H1 (cell line): Measurements from ENCODE around the gene EVA1B. TPM values are rescaled to one million over a fixed set of nuclear protein-coding genes. Genes with fewer than 3 reads are reported as not detected.

ENCODE experiments used
- CTCF ChIA-PET: fragments of 300-600 bp; sonication (Branson Sonifier 250); formaldehyde crosslinking; loops from one replicate; lab custom pipeline; 2021; ENCODE audit not compliant: partially characterized antibody; lab: Charles Lee
- POLR2A ChIA-PET: fragments of 300-600 bp; sonication (Branson Sonifier 250); formaldehyde crosslinking; loops from one replicate; lab custom pipeline; 2021; ENCODE audit warnings: inconsistent platforms; ENCODE audit not compliant: partially characterized antibody; lab: Charles Lee
- DNase-seq, 2 experiments: peaks; one replicate each; pipeline versions ENCODE4 v3.0.0 to v3.0.0-alpha.2; 2010 to 2022; ENCODE audit warnings: low spot score in 2 of 2, low read depth in 1 of 2, mixed read lengths in 1 of 2
- FAIRE-seq: peaks from 2 replicates; lab custom pipeline; 2011; peaks lifted over from hg19 to GRCh38; lab: Jason Lieb, UNC
- H2AFZ ChIP-seq: 2 replicates; pipeline ENCODE4 v1.8.1; 2012; ENCODE audit warnings: low read length, inconsistent platforms
- H2AK5ac ChIP-seq: 2 replicates; pipeline ENCODE4 v1.6.1; 2013; ENCODE audit warnings: low read depth, low read length
- H2BK120ac ChIP-seq: replicated peaks from 2 replicates; pipeline ENCODE3; 2013; ENCODE audit warnings: low read depth, low read length, inconsistent platforms
- H2BK12ac ChIP-seq: 2 replicates; pipeline ENCODE4 v1.6.1; 2013; ENCODE audit warnings: low read depth, low read length
- H2BK15ac ChIP-seq: 2 replicates; pipeline ENCODE4 v1.6.1; 2013; ENCODE audit warnings: low read length
- H2BK20ac ChIP-seq: 2 replicates; pipeline ENCODE4 v1.6.1; 2013; ENCODE audit warnings: low read length
- H2BK5ac ChIP-seq: 2 replicates; pipeline ENCODE4 v1.6.1; 2013; ENCODE audit warnings: low read depth, low read length
- H3K14ac ChIP-seq: 2 replicates; pipeline ENCODE4 v1.6.1; 2013; ENCODE audit warnings: inconsistent platforms; ENCODE audit not compliant: insufficient read length
- H3K18ac ChIP-seq: 2 replicates; pipeline ENCODE4 v1.6.1; 2013; ENCODE audit warnings: low read length; ENCODE audit errors: extremely low read depth
- H3K23ac ChIP-seq: 2 replicates; pipeline ENCODE4 v1.6.1; 2013; ENCODE audit warnings: inconsistent platforms; ENCODE audit not compliant: insufficient read length
- H3K23me2 ChIP-seq: 2 replicates; pipeline ENCODE4 v1.6.1; 2013; ENCODE audit warnings: low read depth, low read length
- H3K27ac ChIP-seq: 2 replicates; pipeline ENCODE4 v1.6.1; 2011; ENCODE audit warnings: low read depth, low read length, inconsistent platforms
- H3K27me3 ChIP-seq, 4 experiments: replicated peaks in 1 of 4; 1 replicate in 1 of 4; 2 replicates in 3 of 4; pipeline versions ENCODE4 v1.6.1 to v1.8.1; 2011 to 2013; ENCODE audit warnings: low read length in 3 of 4, mild to moderate bottlenecking in 3 of 4, inconsistent platforms in 2 of 4, mixed read lengths in 2 of 4, moderate library complexity in 1 of 4; ENCODE audit not compliant: control insufficient read depth in 3 of 4, insufficient read depth in 3 of 4; ENCODE audit errors: extremely low read depth in 1 of 4
- H3K36me3 ChIP-seq, 4 experiments: 2 replicates each; pipeline versions ENCODE4 v1.6.1 to v1.8.1; 2011 to 2013; ENCODE audit warnings: mild to moderate bottlenecking in 4 of 4, low read length in 3 of 4, moderate library complexity in 2 of 4, control low read depth in 1 of 4, inconsistent platforms in 1 of 4; ENCODE audit not compliant: insufficient read depth in 4 of 4, control insufficient read depth in 2 of 4
- H3K4ac ChIP-seq: replicated peaks from 2 replicates; pipeline ENCODE3; 2013; ENCODE audit warnings: low read length, low read depth, mixed read lengths, inconsistent platforms; ENCODE audit not compliant: insufficient read length
- H3K4me1 ChIP-seq, 4 experiments: replicated peaks in 1 of 4; 1 replicate in 1 of 4; 2 replicates in 3 of 4; pipeline versions ENCODE4 v1.6.1 to v1.8.1; 2011 to 2013; ENCODE audit warnings: low read length in 3 of 4, inconsistent platforms in 2 of 4, mixed read lengths in 1 of 4; ENCODE audit not compliant: insufficient read depth in 4 of 4, control insufficient read depth in 3 of 4
- H3K4me2 ChIP-seq, 2 experiments: 2 replicates each; pipeline versions ENCODE4 v1.6.1 to v1.8.1; 2011 to 2013; ENCODE audit warnings: low read depth in 2 of 2, low read length in 2 of 2, control low read depth in 1 of 2, inconsistent platforms in 1 of 2, mild to moderate bottlenecking in 1 of 2; ENCODE audit not compliant: insufficient read depth in 1 of 2
- H3K4me3 ChIP-seq, 4 experiments: fragments of 200-600, 300-600 bp in 1 of 4; sonication (generic), shearing (Covaris generic), sonication (Bioruptor Twin) in 1 of 4; 2 replicates each; pipeline versions ENCODE4 v1.5.1 to v1.8.1; 2011 to 2016; ENCODE audit warnings: low read length in 4 of 4, low read depth in 3 of 4, control low read depth in 2 of 4, inconsistent platforms in 2 of 4, mild to moderate bottlenecking in 2 of 4, mixed read lengths in 1 of 4, moderate library complexity in 1 of 4; ENCODE audit not compliant: insufficient read depth in 2 of 4; ENCODE audit errors: extremely low read depth in 1 of 4
- H3K56ac ChIP-seq: replicated peaks from 2 replicates; pipeline ENCODE3; 2013; ENCODE audit warnings: low read depth, mild to moderate bottlenecking, mixed read lengths, low read length, inconsistent platforms; ENCODE audit not compliant: insufficient read length
- H3K79me1 ChIP-seq: 2 replicates; pipeline ENCODE4 v1.6.1; 2013; ENCODE audit warnings: low read depth, low read length, control low read depth
- H3K79me2 ChIP-seq, 2 experiments: 2 replicates each; pipeline versions ENCODE4 v1.6.1 to v1.8.1; 2012 to 2013; ENCODE audit warnings: low read length in 2 of 2, mild to moderate bottlenecking in 2 of 2, inconsistent platforms in 1 of 2; ENCODE audit not compliant: insufficient read depth in 2 of 2, control insufficient read depth in 1 of 2
- H3K9ac ChIP-seq, 4 experiments: replicated peaks in 1 of 4; 1 replicate in 1 of 4; 2 replicates in 3 of 4; pipeline versions ENCODE4 v1.6.1 to v1.8.1; 2011 to 2013; ENCODE audit warnings: low read depth in 3 of 4, low read length in 3 of 4, control low read depth in 2 of 4, mild to moderate bottlenecking in 2 of 4, moderate library complexity in 2 of 4, inconsistent platforms in 1 of 4; ENCODE audit errors: extremely low read depth in 1 of 4
- H3K9me3 ChIP-seq, 2 experiments: 2 replicates each; pipeline versions ENCODE4 v1.6.1 to v1.8.1; 2012 to 2013; ENCODE audit warnings: mild to moderate bottlenecking in 2 of 2, moderate library complexity in 2 of 2, control low read depth in 1 of 2, inconsistent platforms in 1 of 2, low read depth in 1 of 2, low read length in 1 of 2, mixed read lengths in 1 of 2; ENCODE audit not compliant: insufficient read depth in 2 of 2
- H4K20me1 ChIP-seq, 2 experiments: replicated peaks in 1 of 2; 2 replicates each; pipeline versions ENCODE3 to v1.8.1; 2011 to 2013; ENCODE audit warnings: inconsistent platforms in 2 of 2, low read length in 2 of 2, mild to moderate bottlenecking in 1 of 2; ENCODE audit not compliant: insufficient read depth in 2 of 2, control insufficient read depth in 1 of 2
- H4K5ac ChIP-seq: 2 replicates; pipeline ENCODE4 v1.6.1; 2013; ENCODE audit warnings: low read length, low read depth, mixed read lengths, inconsistent platforms; ENCODE audit not compliant: insufficient read length
- H4K8ac ChIP-seq: 2 replicates; pipeline ENCODE4 v1.8.0; 2013; ENCODE audit warnings: mild to moderate bottlenecking, moderate library complexity, low read length, inconsistent platforms; ENCODE audit not compliant: insufficient read depth; ENCODE audit errors: extremely low read depth
- H4K91ac ChIP-seq: replicated peaks from 2 replicates; pipeline ENCODE3; 2013; ENCODE audit warnings: low read length, mixed read lengths, inconsistent platforms; ENCODE audit not compliant: insufficient read length
- ATF2 ChIP-seq: IDR thresholded peaks from 2 replicates; pipeline ENCODE4 v1.6.1; 2012; ENCODE audit warnings: low read length, inconsistent platforms
- CHD2 ChIP-seq: IDR thresholded peaks from 2 replicates; pipeline ENCODE4 v1.6.1; 2012; ENCODE audit warnings: low read length, improper control_type of control experiment
- HDAC2 ChIP-seq, 2 experiments: fragments of 300-600 bp in 1 of 2; sonication (generic) in 1 of 2; IDR thresholded peaks; 2 replicates each; pipeline ENCODE4 v1.6.1; 2011 to 2012; ENCODE audit warnings: low read depth in 2 of 2, low read length in 2 of 2, mild to moderate bottlenecking in 2 of 2, moderate library complexity in 2 of 2, borderline replicate concordance in 1 of 2, inconsistent platforms in 1 of 2
- HDAC6 ChIP-seq: IDR thresholded peaks from one replicate; pipeline ENCODE4 v1.7.1; 2012; ENCODE audit warnings: low read depth, mild to moderate bottlenecking, inconsistent platforms, low read length, moderate library complexity
- JUN ChIP-seq: IDR thresholded peaks from 2 replicates; pipeline ENCODE4 v1.6.1; 2011; ENCODE audit warnings: low read depth, mild to moderate bottlenecking, improper control_type of control experiment, low read length
- JUND ChIP-seq: IDR thresholded peaks from 2 replicates; pipeline ENCODE4 v1.6.1; 2011; ENCODE audit warnings: mild to moderate bottlenecking, improper control_type of control experiment, low read length
- KDM5A ChIP-seq: fragments of 200-600 bp; IDR thresholded peaks from 2 replicates; pipeline ENCODE4 v1.7.1; 2012; ENCODE audit warnings: mild to moderate bottlenecking, low read length, inconsistent platforms, mixed read lengths
- POLR2AphosphoS5 ChIP-seq: IDR thresholded peaks from 2 replicates; pipeline ENCODE4 v1.6.1; 2011; ENCODE audit warnings: low read depth, low read length
- SIRT6 ChIP-seq: IDR thresholded peaks from one replicate; pipeline ENCODE4 v1.7.1; 2012; ENCODE audit warnings: low read length, inconsistent platforms
- TAF7 ChIP-seq: optimal IDR thresholded peaks from 2 replicates; pipeline ENCODE3; 2011; ENCODE audit warnings: low read depth, mild to moderate bottlenecking, inconsistent platforms, low read length, moderate library complexity, borderline replicate concordance
- USF2 ChIP-seq: IDR thresholded peaks from 2 replicates; pipeline ENCODE4 v1.6.1; 2011; ENCODE audit warnings: low read length, improper control_type of control experiment
- YY1 ChIP-seq: IDR thresholded peaks from 2 replicates; pipeline ENCODE4 v1.6.1; 2011; ENCODE audit warnings: low read depth, mild to moderate bottlenecking, low read length
- whole genome bisulfite sequencing, 2 experiments: shearing (Covaris generic) in 1 of 2; methylation state at CpG; one replicate each; pipeline versions ENCODE4 v1.1.6 to v1.1.7; 2013 to 2015; ENCODE audit warnings: low lambda C conversion rate in 2 of 2, mixed read lengths in 2 of 2, inconsistent platforms in 1 of 2, low coverage in 1 of 2, missing lambda C conversion rate in 1 of 2; ENCODE audit not compliant: insufficient replicate concordance in 2 of 2, insufficient coverage in 1 of 2, insufficient read length in 1 of 2; ENCODE audit errors: extremely low coverage in 1 of 2, missing lambda C conversion rate in 1 of 2; 5-methylcytosine and 5-hydroxymethylcytosine counted together
- polyA plus RNA-seq, 7 experiments: library from polyadenylated mRNA; depleted of rRNA in 3 of 7; stranded (reverse) in 5 of 7; unstranded in 2 of 7; fragments of >200 nt in 5 of 7; fragments of 200-250 nt in 2 of 7; gene quantifications; 1 replicate in 5 of 7; 2 replicates in 1 of 7; 4 replicates in 1 of 7; pipeline versions ENCODE4 v1.2.1 to v1.2.3, GENCODE V29; 2011 to 2013; ENCODE audit warnings: missing spikeins in 2 of 7, mixed read lengths in 2 of 7
- total RNA-seq: library from RNA; stranded (reverse); fragmentation: NEBNext Ultra II Directional; extraction: Animal tissue kit (Norgen Biotek cat#: 25700); gene quantifications from 2 replicates; pipeline ENCODE4 v1.2.1, GENCODE V29; 2021

Gene EVA1B
- total and polyA plus RNA-seq, 2 of the 8 experiments (the other 6 are each of a cell fraction or from before 2014, with no cell fraction given): 10.0 to 19.9 TPM

DNA sequence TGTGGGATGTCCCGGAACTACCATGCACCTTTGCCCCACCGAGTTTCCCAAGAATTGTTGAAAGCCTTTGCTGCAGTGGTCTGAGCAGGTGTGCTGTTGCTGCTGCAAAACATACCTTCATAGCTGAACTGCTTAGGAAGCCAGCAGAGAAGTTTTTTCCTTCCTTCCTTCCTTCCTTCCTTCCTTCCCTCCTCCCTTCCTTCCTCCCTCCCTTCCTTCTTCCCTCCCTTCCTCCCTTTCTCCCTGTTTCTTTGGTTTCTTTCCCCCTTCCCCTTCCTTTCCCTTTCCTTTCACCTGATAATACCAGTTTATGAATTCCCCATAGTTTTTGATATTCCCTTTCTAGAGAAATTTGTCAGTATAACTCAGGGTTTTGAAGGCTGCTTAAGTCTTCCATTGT lies 28.1 kb downstream of the EVA1B start:
- Histone ChIP-seq H3K23ac (no peak overlapping the region), H3K18ac (no peak overlapping the region), H2BK20ac (no peak overlapping the region), H3K79me1 (no peaks in the 10 kb centered on the region; the same call in 1 of the 2 replicates), H3K9me3 (no peaks in the 10 kb centered on the region), H2BK120ac (no peak overlapping the region), H2BK12ac (no peak overlapping the region), H4K20me1 (peaks cover 0 to 2% of the 10 kb centered on the region in 2 experiments), H2AFZ (no peak overlapping the region), H3K23me2 (no peaks in the 10 kb centered on the region; the same call in 1 of the 2 replicates), H3K9ac (no peak overlapping the region), H3K4me2 (no peak overlapping the region), H2AK5ac (no peak overlapping the region), H3K4me3 (no peak overlapping the region), H3K79me2 (no peaks in the 10 kb centered on the region; a peak in 1 of 4 replicates), H3K14ac (no peak overlapping the region), H3K4me1 (no peaks in the 10 kb centered on the region), H4K5ac (no peak overlapping the region), H4K91ac (no peak overlapping the region), H4K8ac (no peak overlapping the region), H3K4ac (no peak overlapping the region), H3K27me3 (no peaks in the 10 kb centered on the region), H3K27ac (no peak overlapping the region), H2BK15ac (no peak overlapping the region), H3K36me3 (peaks cover 26 to 82% (median 64%) of the 10 kb centered on the region in 4 experiments), H2BK5ac (no peak overlapping the region), H3K56ac (no peak overlapping the region)
- 100% methylated on average over 2 of the region's 2 CpGs; no CpG with 5 or more reads in 1 of the 2 experiments for WGBS, 2 experiments
- DNase-seq: no peak
- ChIA-PET CTCF (interaction anchor here (0.8 to 10.4 kb wide), 2 partner anchors 9 to 108 kb away, joined by 3 to 68 read pairs; no protein-coding TSS in a partner anchor), POLR2A (interaction anchor here (0.8 to 1.0 kb wide), 2 partner anchors 11 to 57 kb away, joined by 3 read pairs; no protein-coding TSS in a partner anchor)
- FAIRE-seq: no peak
- TF ChIP-seq HDAC6 (no peak), ATF2 (no peak), JUND (no peak), JUN (no peak), HDAC2 (IDR thresholded peaks at IDR 0.05; ENCODE audit: borderline replicate concordance in 1 of 2, low read depth in 2 of 2, low read length in 2 of 2) (no peak), POLR2AphosphoS5 (no peak), CHD2 (no peak), TAF7 (no peak), KDM5A (no peak), SIRT6 (no peak), YY1 (no peak), USF2 (no peak)
